Naive thymus-derived CD4-positive, alpha-beta T cell (primary cell): ENCODE measurements around the gene PSMD13. TPM values are rescaled to one million over a fixed set of nuclear protein-coding genes. Genes with fewer than 3 reads are reported as not detected.

Experiments
- polyA plus RNA-seq, 2 donors: library from polyadenylated mRNA; unstranded; fragments of 300-500 nt; fragmentation: Illumina TruSeq; gene quantifications; one replicate each; pipeline ENCODE4 v1.2.3, GENCODE V29; 2021
- total RNA-seq, 6 experiments: library from RNA in 5 of 6; stranded (reverse) in 5 of 6; gene quantifications; 1 replicate in 5 of 6; 2 replicates in 1 of 6; pipeline ENCODE4 v1.2.3 and lab custom pipeline; 2021 to 2026

Gene PSMD13
- total and polyA plus RNA-seq, 7 experiments from 2014 or later, result 64.3 to 215 (median 93.4) TPM

Other genes with a start within 250 kb of the PSMD13 start
- not detected for gene SCGB1C1, start 43.9 kb upstream of the PSMD13 start, total RNA-seq
- not detected for gene SCGB1C1, start 43.9 kb upstream of the PSMD13 start, polyA plus RNA-seq
- 100 to 1,000 TPM in 2 of 5 experiments, 10 to 100 TPM in 3; 47.1 to 125 (median 63.2) TPM for gene BET1L, start 29.6 kb upstream of the PSMD13 start, total RNA-seq
- 100 to 1,000 TPM in 1 of 2 donors, 10 to 100 TPM in 1; 89.3 to 111 TPM for gene BET1L, start 29.6 kb upstream of the PSMD13 start, polyA plus RNA-seq
- gene RIC8A, start 29.3 kb upstream of the PSMD13 start, total RNA-seq, result 100 to 1,000 TPM in 1 of 5 experiments, 10 to 100 TPM in 4; 74.4 to 119 (median 92.0) TPM
- gene RIC8A, start 29.3 kb upstream of the PSMD13 start, polyA plus RNA-seq, result 10 to 100 TPM; 77.2 to 94.3 TPM
- 10 to 100 TPM; 19.0 to 34.8 (median 25.6) TPM for gene SIRT3, start 634 bp upstream of the PSMD13 start, total RNA-seq
- 10 to 100 TPM in 1 of 2 donors, 1 to 10 TPM in 1; 9.9 to 18.9 TPM for gene SIRT3, start 634 bp upstream of the PSMD13 start, polyA plus RNA-seq
- 10 to 100 TPM in 3 of 5 experiments, 1 to 10 TPM in 2; 5.4 to 24.7 (median 13.8) TPM for gene NLRP6, start 41.4 kb downstream of the PSMD13 start, total RNA-seq
- 10 to 100 TPM in 1 of 2 donors, 1 to 10 TPM in 1; 8.5 to 20.4 TPM for gene NLRP6, start 41.4 kb downstream of the PSMD13 start, polyA plus RNA-seq
- gene PGGHG, start 52.1 kb downstream of the PSMD13 start, total RNA-seq, result 100 to 1,000 TPM; 325 to 656 (median 348) TPM
- 10 to 100 TPM in 1 of 2 donors, 1 to 10 TPM in 1; 5.1 to 11.7 TPM for gene PGGHG, start 52.1 kb downstream of the PSMD13 start, polyA plus RNA-seq
- not detected for gene IFITM5, start 62.5 kb downstream of the PSMD13 start, total RNA-seq
- not detected for gene IFITM5, start 62.5 kb downstream of the PSMD13 start, polyA plus RNA-seq
- 1,000 to 10,000 TPM in 1 of 5 experiments, 100 to 1,000 TPM in 4; 143 to 1,924 (median 528) TPM for gene IFITM2, start 70.8 kb downstream of the PSMD13 start, total RNA-seq
- gene IFITM2, start 70.8 kb downstream of the PSMD13 start, polyA plus RNA-seq, result 1,000 to 10,000 TPM; 2,860 to 3,315 TPM
- 100 to 1,000 TPM in 4 of 5 experiments, 10 to 100 TPM in 1; 97.4 to 985 (median 241) TPM for gene IFITM1, start 77.1 kb downstream of the PSMD13 start, total RNA-seq
- 1,000 to 10,000 TPM; 1,878 to 2,355 TPM for gene IFITM1, start 77.1 kb downstream of the PSMD13 start, polyA plus RNA-seq
- 10 to 100 TPM in 3 of 5 experiments, 1 to 10 TPM in 2; 6.7 to 43.1 (median 13.2) TPM for gene IFITM3, start 83.9 kb downstream of the PSMD13 start, total RNA-seq
- 100 to 1,000 TPM in 1 of 2 donors, 1 to 10 TPM in 1; 5.1 to 194 TPM for gene IFITM3, start 83.9 kb downstream of the PSMD13 start, polyA plus RNA-seq
- 10 to 100 TPM in 2 of 5 experiments, 1 to 10 TPM in 3; 1.2 to 11.8 (median 3.5) TPM for gene B4GALNT4, start 132.5 kb downstream of the PSMD13 start, total RNA-seq
- under 1 TPM in 1 of 2 donors, not detected in 1; 0.14 TPM for gene B4GALNT4, start 132.5 kb downstream of the PSMD13 start, polyA plus RNA-seq
- gene PKP3, start 157.2 kb downstream of the PSMD13 start, total RNA-seq, result not detected
- not detected for gene PKP3, start 157.2 kb downstream of the PSMD13 start, polyA plus RNA-seq
- gene SIGIRR, start 178.0 kb downstream of the PSMD13 start, total RNA-seq, result 100 to 1,000 TPM; 210 to 497 (median 392) TPM
- 100 to 1,000 TPM; 223 to 305 TPM for gene SIGIRR, start 178.0 kb downstream of the PSMD13 start, polyA plus RNA-seq
- 100 to 1,000 TPM in 1 of 5 experiments, 10 to 100 TPM in 4; 85.2 to 107 (median 94.0) TPM for gene ANO9, start 205.0 kb downstream of the PSMD13 start, total RNA-seq
- gene ANO9, start 205.0 kb downstream of the PSMD13 start, polyA plus RNA-seq, result 1 to 10 TPM; 9.0 to 9.7 TPM
- gene PTDSS2, start 213.3 kb downstream of the PSMD13 start, total RNA-seq, result 10 to 100 TPM; 19.3 to 27.7 (median 23.4) TPM
- 1 to 10 TPM; 9.0 to 9.9 TPM for gene PTDSS2, start 213.3 kb downstream of the PSMD13 start, polyA plus RNA-seq